GM21447 (cell line): Measurements from ENCODE around the gene RSRC1.

ENCODE experiments used
- ATAC-seq: cut with Tn5 transposase; IDR thresholded peaks from one replicate; pipeline ENCODE4 v1.9.1; 2021; ENCODE audit not compliant: unreplicated experiment

RSRC1 gene

DNA sequence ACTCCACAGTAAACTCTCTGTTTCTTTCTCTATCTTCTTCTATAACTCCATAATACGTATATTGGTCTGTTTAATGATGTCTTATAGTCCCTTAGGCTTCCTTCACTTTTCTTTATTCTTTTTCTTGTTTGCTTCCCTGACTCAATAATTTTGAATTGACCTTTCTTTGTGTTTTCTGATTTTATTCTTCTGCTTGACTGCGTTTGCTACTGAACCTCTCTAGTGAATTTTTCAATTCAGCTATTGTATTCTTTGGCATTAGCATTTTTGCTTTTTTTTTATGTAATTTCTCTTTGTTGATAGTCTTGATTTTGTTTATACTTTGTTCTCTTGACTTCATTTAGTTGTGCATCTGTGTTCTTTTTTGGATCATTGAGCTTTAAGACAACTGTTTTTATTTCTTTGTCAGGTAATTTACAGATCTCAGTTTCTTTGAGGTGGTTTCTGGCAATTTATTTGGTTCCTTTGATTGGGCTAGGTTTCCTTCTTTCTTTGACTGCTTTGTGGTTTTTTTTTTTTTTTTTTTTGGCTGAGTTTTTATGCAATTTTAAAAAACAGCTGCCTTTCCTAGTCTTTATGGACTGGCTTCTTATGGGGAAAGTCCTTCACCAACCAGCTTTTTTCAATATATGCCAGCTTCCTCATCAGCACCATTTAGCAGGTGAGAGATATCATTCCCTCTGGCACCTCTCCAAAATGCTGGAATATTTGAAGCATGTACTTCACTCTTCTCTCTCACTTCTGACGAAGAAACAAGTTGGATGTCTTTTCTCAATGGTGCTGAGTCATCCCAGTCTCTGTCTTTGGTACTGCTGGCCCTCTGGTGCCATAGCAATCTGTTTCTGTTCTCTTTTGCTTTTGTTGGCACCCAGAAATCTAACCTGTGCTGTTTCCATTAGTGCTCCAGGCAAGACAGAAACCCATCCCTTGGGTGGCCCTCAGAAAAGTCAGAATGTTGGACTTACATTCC, 17.6 kb downstream of the RSRC1 start:
- no peak for ATAC-seq

GRCh38 chr3:158128755-158129154, 18.9 kb downstream of the RSRC1 start:
- ATAC-seq, result no peak

- no peak for ATAC-seq
Measured at GRCh38 chr3:158134363-158134762, 24.5 kb downstream of the RSRC1 start.

DNA sequence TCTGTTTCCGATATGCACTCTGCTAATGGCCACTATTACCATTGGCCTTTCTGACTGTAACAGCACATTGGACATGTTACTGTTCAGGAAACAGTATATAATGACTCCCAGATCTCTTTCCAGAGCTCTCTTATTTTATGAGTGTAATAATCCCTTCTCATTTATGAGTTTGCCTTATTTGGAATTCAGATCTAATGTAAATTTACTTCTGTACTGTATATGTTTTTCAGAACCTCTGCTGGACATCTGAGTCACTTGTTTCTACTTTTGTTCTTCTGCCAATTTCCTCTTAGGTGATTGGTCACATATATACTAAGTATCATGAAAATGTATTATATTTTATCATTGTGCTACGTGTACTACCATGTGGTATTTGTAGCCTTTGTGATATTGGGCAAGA, 30.5 kb downstream of the RSRC1 start:
- no peak for ATAC-seq

DNA sequence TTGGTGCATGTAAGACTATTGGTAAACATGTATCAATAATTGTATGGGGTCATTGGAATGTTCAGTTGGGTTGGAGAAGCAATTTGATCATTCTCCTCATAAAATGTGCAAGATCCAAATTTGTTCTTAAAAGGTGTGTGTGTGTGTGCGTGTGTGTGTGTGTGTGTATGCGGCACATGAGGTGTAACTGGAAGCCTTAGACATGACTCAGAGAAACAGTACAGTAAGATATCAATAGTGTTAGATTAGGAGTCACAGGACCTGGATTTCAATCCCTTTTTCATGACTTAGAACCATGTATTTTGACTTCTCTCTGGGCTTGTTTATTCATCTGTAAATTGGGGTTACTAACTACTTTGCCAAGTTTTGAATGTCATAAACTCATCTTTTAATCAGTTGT, 38.3 kb downstream of the RSRC1 start:
- ATAC-seq, result no peak

- peak; percentile 64 for ATAC-seq
Measured at GRCh38 chr3:158152186-158152585, 42.3 kb downstream of the RSRC1 start.

- no peak for ATAC-seq
Measured at GRCh38 chr3:158158969-158159368, 49.1 kb downstream of the RSRC1 start.

GRCh38 chr3:158159714-158160113, 49.8 kb downstream of the RSRC1 start:
- no peak for ATAC-seq

- ATAC-seq, result no peak
Measured at GRCh38 chr3:158160958-158161357, 51.1 kb downstream of the RSRC1 start.

GRCh38 chr3:158165141-158165655, 55.3 kb downstream of the RSRC1 start:
- no peak for ATAC-seq

GRCh38 chr3:158165730-158166129, 55.8 kb downstream of the RSRC1 start:
- ATAC-seq, result no peak

- ATAC-seq, result no peak
Measured at GRCh38 chr3:158166223-158166622, 56.3 kb downstream of the RSRC1 start.

DNA sequence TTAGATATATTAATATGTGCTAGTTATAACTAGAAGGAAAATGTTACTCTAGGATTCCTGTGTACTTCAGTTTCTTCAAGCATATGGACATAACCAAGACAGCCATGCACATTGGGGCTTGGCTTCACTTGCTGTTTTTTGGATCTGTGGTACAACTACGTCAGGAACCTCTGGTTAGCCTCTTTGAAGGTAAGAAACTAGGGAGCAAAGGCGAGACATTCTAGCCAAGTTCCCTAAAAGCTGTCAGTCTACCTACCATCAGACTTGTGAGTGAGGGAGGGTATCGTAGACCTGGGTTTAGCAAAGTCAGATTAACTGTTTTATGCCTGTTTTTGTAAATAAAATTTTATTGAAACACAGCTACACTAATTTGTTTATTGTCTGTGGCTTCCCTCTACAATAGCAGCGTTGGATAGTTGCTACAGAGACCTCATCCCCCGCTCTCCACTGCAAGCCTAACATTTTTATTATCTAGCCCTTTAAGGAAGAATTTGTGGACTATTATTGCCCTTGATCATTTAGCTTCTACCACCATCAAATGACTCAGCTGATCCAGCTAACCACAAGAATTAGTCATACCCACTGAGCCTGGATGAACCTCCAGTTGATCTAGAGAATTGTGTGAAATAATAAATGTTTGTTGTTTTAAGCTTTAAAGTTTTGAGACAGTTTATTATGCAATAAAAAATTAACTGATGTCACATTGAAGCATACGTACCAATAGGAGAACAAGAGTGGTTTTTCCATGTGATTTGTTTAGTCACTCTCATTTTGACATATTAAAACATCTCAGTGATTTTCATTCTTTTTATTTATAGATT, 58.1 kb downstream of the RSRC1 start:
- ATAC-seq, result no peak

DNA sequence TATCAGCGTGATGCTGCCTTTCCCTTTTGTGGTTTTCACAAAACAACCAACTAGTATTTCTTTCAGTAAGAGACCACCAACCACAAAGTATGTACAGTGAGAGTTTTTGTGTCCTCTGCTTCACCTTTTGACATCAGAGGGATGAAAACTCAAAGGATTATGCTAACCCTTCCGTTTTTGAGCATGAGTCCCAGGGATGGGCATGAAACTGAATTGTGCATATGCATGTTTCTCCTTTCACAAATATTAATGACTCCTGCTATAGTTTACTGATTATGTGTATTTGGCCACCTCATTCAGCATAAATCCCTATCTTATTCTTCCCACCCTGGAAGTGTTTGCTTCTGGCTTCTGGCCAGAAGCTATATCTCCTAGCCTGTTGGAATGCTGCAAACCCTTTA, 59.2 kb downstream of the RSRC1 start:
- ATAC-seq, result no peak

DNA sequence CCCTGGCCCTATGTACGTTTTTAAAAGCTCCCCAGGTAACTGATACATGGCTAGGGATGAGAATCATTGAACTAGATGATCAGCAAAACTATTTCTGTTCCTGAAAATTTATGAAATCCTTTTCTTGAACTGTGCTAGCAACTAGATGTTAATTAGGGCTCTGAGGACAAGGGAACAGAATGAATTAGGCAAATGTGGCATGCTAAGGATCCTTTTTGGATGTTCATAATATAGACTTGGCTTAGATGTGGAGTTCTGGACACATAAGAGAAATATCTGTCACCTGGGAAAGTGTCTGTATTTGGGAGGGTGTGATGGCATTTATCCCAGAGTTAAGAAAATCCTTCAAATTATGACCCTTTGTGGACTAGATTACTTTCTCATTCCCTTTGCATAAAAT, 71.2 kb downstream of the RSRC1 start:
- ATAC-seq, result no peak

DNA sequence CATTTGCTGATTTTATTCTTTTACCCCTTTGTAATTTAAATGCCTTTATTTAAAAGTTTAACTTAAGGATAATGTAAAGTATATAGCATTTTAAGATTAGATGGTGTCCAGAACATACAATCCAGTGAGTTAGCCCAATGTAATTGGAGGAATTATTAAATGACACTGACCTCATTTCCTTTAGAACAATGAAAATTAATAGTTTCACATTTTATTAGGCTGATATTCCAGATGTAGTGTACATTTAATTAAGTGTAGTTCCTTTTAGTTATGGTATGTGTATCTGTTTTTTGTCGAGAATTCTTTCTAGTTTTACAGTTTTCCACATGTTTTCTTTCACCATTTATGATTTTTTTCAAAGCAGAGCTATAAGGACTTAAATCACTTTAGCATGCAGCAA, 75.8 kb downstream of the RSRC1 start:
- ATAC-seq, result no peak

- no peak for ATAC-seq
Measured at GRCh38 chr3:158200955-158201354, 91.1 kb downstream of the RSRC1 start.

DNA sequence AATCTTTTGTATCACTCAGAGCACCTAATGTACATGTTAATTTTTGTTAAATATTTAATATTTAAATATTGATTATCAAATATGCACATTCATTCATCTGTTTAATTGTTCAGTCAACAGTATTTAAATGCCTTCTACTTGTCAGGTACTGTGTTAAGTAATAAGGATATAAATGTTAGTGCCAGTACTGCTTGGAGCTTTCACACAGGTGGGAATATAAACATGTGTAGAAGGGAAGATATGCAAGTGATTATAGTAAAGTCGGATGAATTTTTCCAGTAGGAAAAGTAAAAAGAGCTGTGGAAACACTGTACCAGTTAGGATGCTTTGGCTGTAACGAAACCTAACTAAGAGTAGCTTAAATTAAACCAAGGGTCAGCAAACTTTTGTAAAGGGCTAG, 95.4 kb downstream of the RSRC1 start:
- ATAC-seq, result no peak

DNA sequence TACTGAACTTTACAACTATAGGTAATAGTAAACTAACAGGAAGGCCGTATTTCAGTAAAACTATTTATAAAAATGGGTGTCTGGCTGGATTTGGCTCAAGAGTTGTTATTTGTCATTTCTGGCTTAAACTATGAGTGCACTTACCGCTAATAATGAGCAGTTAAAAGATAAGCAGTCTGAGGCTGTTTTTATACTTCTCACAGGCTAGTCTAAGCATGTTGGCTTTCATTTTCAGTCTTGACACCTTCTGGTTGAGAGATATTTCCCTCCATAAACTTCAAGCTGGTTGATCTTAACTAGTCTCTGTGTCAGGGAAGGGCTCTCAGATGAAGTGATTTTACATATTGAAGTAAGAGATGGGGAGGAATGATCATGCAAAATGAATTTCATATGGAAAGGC, 96.1 kb downstream of the RSRC1 start:
- peak; percentile 56 for ATAC-seq

- ATAC-seq, result no peak
Measured at GRCh38 chr3:158210067-158210466, 100.2 kb downstream of the RSRC1 start.

GRCh38 chr3:158213461-158213860, 103.6 kb downstream of the RSRC1 start:
- ATAC-seq, result no peak

DNA sequence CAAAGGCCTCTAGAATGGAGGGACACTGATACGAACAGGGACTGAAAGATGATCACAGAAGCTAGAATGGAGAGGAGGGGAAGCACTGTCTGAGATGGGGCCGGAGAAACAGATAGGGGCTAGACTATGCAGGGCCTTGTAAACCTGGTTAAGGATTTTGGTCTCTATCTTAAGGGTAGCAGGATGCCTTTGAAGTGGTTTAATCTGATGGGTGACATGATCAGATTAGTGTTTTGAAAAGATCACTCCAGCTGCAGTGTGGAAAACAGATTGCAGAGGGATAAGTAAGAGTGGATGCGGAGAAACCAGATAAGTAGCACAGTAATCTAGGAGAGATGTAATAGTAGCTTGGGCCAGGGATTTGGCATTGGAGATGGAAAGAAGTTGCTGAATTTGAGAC, 108.1 kb downstream of the RSRC1 start:
- ATAC-seq, result no peak
